Ishikawa (cell line): Measurements from ENCODE around the gene AGAP3.

Experiments used
- CEBPB ChIP-seq: IDR thresholded peaks from 2 replicates; pipeline ENCODE4 v1.6.1; 2012
- CREB1 ChIP-seq: IDR thresholded peaks from 2 replicates; pipeline ENCODE4 v1.6.1; 2012; ENCODE audit warnings: low read depth
- EGR1 ChIP-seq: IDR thresholded peaks from 2 replicates; pipeline ENCODE4 v1.6.1; 2012
- EP300 ChIP-seq: IDR thresholded peaks from 2 replicates; pipeline ENCODE4 v1.6.1; 2012; ENCODE audit warnings: borderline replicate concordance
- FOXM1 ChIP-seq: IDR thresholded peaks from 2 replicates; pipeline ENCODE4 v1.6.1; 2012; ENCODE audit warnings: low read depth, borderline replicate concordance
- RAD21 ChIP-seq: IDR thresholded peaks from 2 replicates; pipeline ENCODE4 v1.6.1; 2012; ENCODE audit warnings: low read depth
- TAF1 ChIP-seq: IDR thresholded peaks from 2 replicates; pipeline ENCODE4 v1.6.1; 2012; ENCODE audit warnings: low read depth, mild to moderate bottlenecking
- TEAD4 ChIP-seq: IDR thresholded peaks from 2 replicates; pipeline ENCODE4 v1.6.1; 2012
- YY1 ChIP-seq: IDR thresholded peaks from 2 replicates; pipeline ENCODE4 v1.6.1; 2012; ENCODE audit warnings: low read depth
- TF ChIP-seq, protein P1 (sequence below): IDR thresholded peaks from 2 replicates; pipeline ENCODE4 v1.6.1; 2012

DNA sequence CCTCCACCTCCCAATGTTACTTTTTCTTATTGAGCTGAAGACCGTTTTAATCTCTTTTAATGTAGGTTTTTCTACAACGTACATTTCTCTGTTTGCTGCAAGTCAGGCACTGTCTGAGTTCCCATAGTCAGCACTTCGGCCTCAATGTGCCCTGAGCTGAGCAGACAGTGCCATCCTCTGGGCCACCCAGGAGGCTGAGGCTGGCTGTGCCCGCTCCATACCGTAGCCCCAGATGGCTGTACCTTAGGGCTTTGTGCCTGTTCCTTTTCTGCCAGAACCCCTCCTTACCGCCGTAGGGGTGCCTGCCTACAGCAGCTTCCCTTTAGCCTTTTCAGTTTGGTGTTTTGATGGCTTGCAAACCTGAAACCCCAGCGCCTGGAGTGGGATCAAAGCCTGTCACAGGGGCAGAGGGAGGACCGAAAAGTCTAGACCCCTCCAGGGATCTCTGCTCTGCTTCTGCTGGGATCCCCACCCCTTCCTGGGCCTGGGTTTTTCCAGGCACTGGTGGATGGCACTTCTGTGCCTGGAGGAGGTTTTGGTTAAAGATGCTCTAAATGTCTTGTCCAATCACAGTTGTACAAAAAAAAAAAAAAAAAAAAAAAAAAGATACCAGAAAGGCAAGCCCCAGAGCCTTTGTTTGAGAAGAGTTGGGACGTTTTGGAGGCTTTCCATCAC is 9.0 kb downstream of the AGAP3 start:
- TF ChIP-seq YY1: no peak
- TF ChIP-seq TAF1: no peak
- TF ChIP-seq CEBPB: no peak
- TF ChIP-seq CREB1: no peak
- TF ChIP-seq FOXM1: no peak
- TF ChIP-seq EGR1: no peak
- TF ChIP-seq EP300: no peak
- TF ChIP-seq RAD21: no peak
- no peak for TF ChIP-seq TEAD4
- TF ChIP-seq, protein P1, sequence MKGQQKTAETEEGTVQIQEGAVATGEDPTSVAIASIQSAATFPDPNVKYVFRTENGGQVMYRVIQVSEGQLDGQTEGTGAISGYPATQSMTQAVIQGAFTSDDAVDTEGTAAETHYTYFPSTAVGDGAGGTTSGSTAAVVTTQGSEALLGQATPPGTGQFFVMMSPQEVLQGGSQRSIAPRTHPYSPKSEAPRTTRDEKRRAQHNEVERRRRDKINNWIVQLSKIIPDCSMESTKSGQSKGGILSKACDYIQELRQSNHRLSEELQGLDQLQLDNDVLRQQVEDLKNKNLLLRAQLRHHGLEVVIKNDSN: no peak
